HepG2 (cell line): ENCODE results near the gene ESYT1. TPM values are rescaled to one million over a fixed set of nuclear protein-coding genes. Genes with fewer than 3 reads are reported as not detected.

Source experiments
- AGO1 ChIP-seq: fragments of 200-400 bp; formaldehyde crosslinking; IDR thresholded peaks from 2 replicates; pipeline ENCODE4 v1.6.1; 2017; ENCODE audit warnings: mild to moderate bottlenecking, low read depth, low read length, moderate library complexity; ENCODE audit not compliant: poor library complexity, severe bottlenecking
- ARID2 ChIP-seq: sonication (generic); formaldehyde crosslinking; IDR thresholded peaks from 2 replicates; pipeline ENCODE4 v1.8.1; 2022; ENCODE audit warnings: mild to moderate bottlenecking, missing genetic modification reagents, borderline replicate concordance
- BATF2 ChIP-seq: sonication (generic); formaldehyde crosslinking; IDR thresholded peaks from 2 replicates; pipeline ENCODE4 v1.8.0; 2022; ENCODE audit warnings: mild to moderate bottlenecking, missing genetic modification reagents, moderate library complexity
- EP300 ChIP-seq, 3 experiments: sonication (generic) in 1 of 3; formaldehyde crosslinking in 1 of 3; IDR thresholded peaks; 2 replicates each; pipeline versions ENCODE4 v1.5.1 to v1.6.1; 2011 to 2020; ENCODE audit warnings: low read depth in 2 of 3, low read length in 2 of 3, borderline replicate concordance in 1 of 3, improper control_type of control experiment in 1 of 3, mild to moderate bottlenecking in 1 of 3, missing genetic modification reagents in 1 of 3, moderate library complexity in 1 of 3
- LBX2 ChIP-seq: sonication (generic); formaldehyde crosslinking; IDR thresholded peaks from 2 replicates; pipeline ENCODE4 v1.5.0; 2020; ENCODE audit warnings: missing genetic modification reagents, mild to moderate bottlenecking, borderline replicate concordance
- LCORL ChIP-seq, 2 experiments: fragments of 450-650 bp in 1 of 2; sonication (generic) in 1 of 2; formaldehyde crosslinking in 1 of 2; IDR thresholded peaks; 2 replicates each; pipeline versions ENCODE4 v1.5.0 to v1.6.1; 2017 to 2020; ENCODE audit warnings: antibody characterized with exemption in 1 of 2, missing genetic modification reagents in 1 of 2
- ONECUT2 ChIP-seq: sonication (generic); formaldehyde crosslinking; IDR thresholded peaks from 2 replicates; pipeline ENCODE4 v1.4.0; 2020; ENCODE audit warnings: missing genetic modification reagents
- PLRG1 ChIP-seq: fragments of 450-650 bp; conservative IDR thresholded peaks from 2 replicates; pipeline ENCODE4 v1.6.1; 2016
- SMAD3 ChIP-seq: sonication (generic); formaldehyde crosslinking; IDR thresholded peaks from 2 replicates; pipeline ENCODE4 v1.4.0; 2020; ENCODE audit warnings: missing genetic modification reagents
- TRAFD1 ChIP-seq: sonication (generic); formaldehyde crosslinking; IDR thresholded peaks from 2 replicates; pipeline ENCODE4 v1.5.1; 2020; ENCODE audit warnings: missing genetic modification reagents, mild to moderate bottlenecking, borderline replicate concordance
- ZFP1 ChIP-seq: IDR thresholded peaks from 2 replicates; pipeline ENCODE4 v1.6.1; 2016
- ZNF263 ChIP-seq: sonication (generic); formaldehyde crosslinking; IDR thresholded peaks from 2 replicates; pipeline ENCODE4 v1.4.0; 2020; ENCODE audit warnings: missing genetic modification reagents
- ZNF407 ChIP-seq: sonication (generic); formaldehyde crosslinking; IDR thresholded peaks from one replicate; pipeline ENCODE4 v1.5.1; 2020; ENCODE audit warnings: mild to moderate bottlenecking, missing genetic modification reagents; ENCODE audit errors: not compliant biosample characterization
- polyA plus RNA-seq, 8 experiments: library from polyadenylated mRNA; depleted of rRNA in 3 of 8; stranded (reverse) in 7 of 8; unstranded in 1 of 8; fragments of >200 nt; fragmentation: Illumina TruSeq in 4 of 8; extraction: Trizol in 4 of 8; gene quantifications; 2 replicates each; pipeline versions ENCODE4 v1.2.1 to v1.2.3, GENCODE V29; 2011 to 2016; ENCODE audit warnings: low read depth in 4 of 8, missing spikeins in 1 of 8, mixed read lengths in 1 of 8; ENCODE audit not compliant: insufficient read depth in 1 of 8
- total RNA-seq, 5 experiments: library from RNA; depleted of rRNA; stranded (reverse); fragments of >200 nt; fragmentation: Illumina TruSeq; extraction: Trizol; gene quantifications; 2 replicates each; pipeline ENCODE4 v1.2.3, GENCODE V29; 2016; ENCODE audit warnings: low read depth in 1 of 5
- TF ChIP-seq, protein P1 (sequence below): sonication (generic); formaldehyde crosslinking; IDR thresholded peaks from 2 replicates; pipeline ENCODE4 v1.4.0; 2020; ENCODE audit warnings: mild to moderate bottlenecking, missing genetic modification reagents

Gene ESYT1
- total and polyA plus RNA-seq, 2 of the 13 experiments (the other 11 are each of a cell fraction or from before 2014, with no cell fraction given) = 66.9 to 71.0 TPM

GRCh38 chr12:56117778-56118687 lies 10.0 kb upstream of the ESYT1 start, which contains the start of gene ZC3H10 (continued):
- TF ChIP-seq LBX2 (CRISPR knock-in tag) (no peak), PLRG1 (no peak), ZFP1 (CRISPR knock-in tag) (peak; percentile 77), AGO1 (peak; percentile 100), BATF2 (CRISPR knock-in tag) (no peak), ONECUT2 (CRISPR knock-in tag) (peak; percentile 42; the same call in 1 of the 2 replicates), ARID2 (CRISPR knock-in tag) (peak; percentile 35; the same call in 1 of the 2 replicates), ZNF407 (no peak), TRAFD1 (CRISPR knock-in tag) (0 out of 2 replicates have a peak, but pooled peaks have one; percentile 38), ZNF263 (CRISPR knock-in tag) (peak; percentile 80; the same call in 1 of the 2 replicates), LCORL (IDR thresholded peaks at IDR 0.05) (no peak), LCORL (CRISPR knock-in tag; IDR thresholded peaks at IDR 0.05) (peak; percentile 88), EP300 (IDR thresholded peaks at IDR 0.05; ENCODE audit: low read depth in 2 of 2, low read length in 2 of 2) (peak in 1 of 2 experiments; percentile 73; a peak in 3 of 4 replicates), EP300 (CRISPR knock-in tag; IDR thresholded peaks at IDR 0.05; ENCODE audit: borderline replicate concordance) (peak; percentile 57; the same call in 1 of the 2 replicates), SMAD3 (CRISPR knock-in tag) (peak; percentile 88; the same call in 1 of the 2 replicates)
- TF ChIP-seq, protein P1, sequence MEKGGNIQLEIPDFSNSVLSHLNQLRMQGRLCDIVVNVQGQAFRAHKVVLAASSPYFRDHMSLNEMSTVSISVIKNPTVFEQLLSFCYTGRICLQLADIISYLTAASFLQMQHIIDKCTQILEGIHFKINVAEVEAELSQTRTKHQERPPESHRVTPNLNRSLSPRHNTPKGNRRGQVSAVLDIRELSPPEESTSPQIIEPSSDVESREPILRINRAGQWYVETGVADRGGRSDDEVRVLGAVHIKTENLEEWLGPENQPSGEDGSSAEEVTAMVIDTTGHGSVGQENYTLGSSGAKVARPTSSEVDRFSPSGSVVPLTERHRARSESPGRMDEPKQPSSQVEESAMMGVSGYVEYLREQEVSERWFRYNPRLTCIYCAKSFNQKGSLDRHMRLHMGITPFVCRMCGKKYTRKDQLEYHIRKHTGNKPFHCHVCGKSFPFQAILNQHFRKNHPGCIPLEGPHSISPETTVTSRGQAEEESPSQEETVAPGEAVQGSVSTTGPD (CRISPR knock-in tag) = no peak
